Peyer's patch (tissue), 4 donors: ENCODE results near the gene PCSK2. TPM values are rescaled to one million over a fixed set of nuclear protein-coding genes. Genes with fewer than 3 reads are reported as not detected.

ENCODE experiments used
- DNase-seq, 3 donors: peaks; one replicate each; pipeline ENCODE4 v3.0.0-alpha.2; 2017 to 2019
- H3K27ac ChIP-seq, 4 donors: fragments of 200-600 bp; sonication (generic); one replicate each; pipeline ENCODE4 v1.5.1; 2016 to 2019
- H3K27me3 ChIP-seq, 2 donors: fragments of 200-600 bp; sonication (generic); one replicate each; pipeline ENCODE4 v1.5.1; 2019
- H3K36me3 ChIP-seq, 3 donors: fragments of 200-600 bp; sonication (generic); one replicate each; pipeline ENCODE4 v1.5.1; 2016 to 2019
- H3K4me1 ChIP-seq, 4 donors: fragments of 200-600 bp; sonication (generic); one replicate each; pipeline ENCODE4 v1.5.1; 2016 to 2019
- H3K4me3 ChIP-seq, 4 donors: fragments of 200-600 bp; sonication (generic); 1 replicate in 3 of 4; 2 replicates in 1 of 4; pipeline ENCODE4 v1.5.1; 2016 to 2019; ENCODE audit warnings: mild to moderate bottlenecking in 1 of 4
- H3K9me3 ChIP-seq, 4 donors: fragments of 200-600 bp; sonication (generic); one replicate each; pipeline ENCODE4 v1.5.1; 2016 to 2019; ENCODE audit warnings: mild to moderate bottlenecking in 1 of 4
- CTCF ChIP-seq, 6 experiments: fragments of 450-650 bp in 4 of 6; fragments of 200-600 bp in 2 of 6; sonication (generic) in 1 of 6; IDR thresholded peaks; one replicate each; pipeline ENCODE4 v1.5.1; 2017 to 2019; ENCODE audit warnings: antibody characterized with exemption in 6 of 6, mild to moderate bottlenecking in 3 of 6, moderate library complexity in 1 of 6
- POLR2A ChIP-seq, 2 donors: fragments of 450-650 bp; IDR thresholded peaks; one replicate each; pipeline ENCODE4 v1.5.1; 2017; ENCODE audit warnings: antibody characterized with exemption in 2 of 2, mild to moderate bottlenecking in 2 of 2, moderate library complexity in 2 of 2
- total RNA-seq, 4 donors: library from RNA; depleted of rRNA; stranded (reverse); fragments of >200 nt; gene quantifications; one replicate each; pipeline ENCODE4 v1.1.0, GENCODE V29; 2016

PCSK2 gene
- total RNA-seq, 4 donors from 2014 or later: 0.18 to 0.80 (median 0.57) TPM; not detected in 1

DNA sequence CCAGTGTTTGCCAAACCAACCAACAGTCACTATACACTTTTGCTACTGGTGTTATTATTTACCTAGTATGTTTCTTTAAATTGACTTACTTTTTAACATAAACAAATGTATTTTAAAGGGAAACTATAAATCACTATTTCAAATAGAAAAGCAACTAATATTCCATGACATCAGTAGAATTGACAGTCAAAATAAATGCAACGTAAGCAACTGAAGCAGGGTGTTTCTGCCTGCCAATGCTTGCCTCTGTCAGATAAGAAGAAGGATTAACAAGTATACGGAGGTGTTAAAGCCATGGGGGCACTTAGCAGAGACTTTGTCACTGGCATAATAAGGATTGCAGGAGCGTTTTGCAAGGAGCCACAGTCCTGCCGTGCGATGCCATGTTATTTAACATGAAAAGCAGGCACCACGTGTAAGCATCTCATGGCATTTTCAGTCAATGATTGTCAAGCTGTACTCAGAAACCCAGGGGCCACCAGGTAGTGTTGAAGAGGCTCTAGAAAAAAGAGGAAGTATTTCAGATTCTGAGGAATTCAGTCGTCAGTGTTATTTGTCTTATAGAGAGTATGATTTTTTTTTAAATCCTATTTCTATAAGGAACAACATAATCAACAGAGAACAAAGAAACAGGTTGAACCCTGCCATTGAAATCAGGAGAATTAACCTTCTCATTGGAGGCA lies 172.6 kb downstream of the PCSK2 start:
- Histone ChIP-seq H3K27ac (no peak overlapping the region), H3K4me1 (no peaks in the 10 kb centered on the region), H3K27me3 (no peaks in the 10 kb centered on the region), H3K4me3 (no peak overlapping the region), H3K36me3 (no peaks in the 10 kb centered on the region), H3K9me3 (no peaks in the 10 kb centered on the region)
- no peak for TF ChIP-seq POLR2A (IDR thresholded peaks at IDR 0.05)
- DNase-seq: no peak

GRCh38 chr20:17403461-17403860 lies 176.6 kb downstream of the PCSK2 start:
- Histone ChIP-seq H3K27me3 (no peaks in the 10 kb centered on the region), H3K27ac (no peak overlapping the region), H3K4me1 (no peaks in the 10 kb centered on the region), H3K9me3 (no peaks in the 10 kb centered on the region), H3K4me3 (no peak overlapping the region), H3K36me3 (no peaks in the 10 kb centered on the region)
- DNase-seq: no peak
- TF ChIP-seq CTCF (IDR thresholded peaks at IDR 0.05): no peak
- no peak for TF ChIP-seq POLR2A (IDR thresholded peaks at IDR 0.05)

- no peak overlapping the region for H3K4me3 ChIP-seq
- TF ChIP-seq POLR2A (IDR thresholded peaks at IDR 0.05): no peak
- no peaks in the 10 kb centered on the region for H3K9me3 ChIP-seq
- no peak overlapping the region for H3K27ac ChIP-seq
- no peaks in the 10 kb centered on the region for H3K27me3 ChIP-seq
- H3K36me3 ChIP-seq: no peaks in the 10 kb centered on the region
- no peaks in the 10 kb centered on the region for H3K4me1 ChIP-seq
- no peak for DNase-seq
Measured at GRCh38 chr20:17406051-17406590, 179.3 kb downstream of the PCSK2 start.

DNA sequence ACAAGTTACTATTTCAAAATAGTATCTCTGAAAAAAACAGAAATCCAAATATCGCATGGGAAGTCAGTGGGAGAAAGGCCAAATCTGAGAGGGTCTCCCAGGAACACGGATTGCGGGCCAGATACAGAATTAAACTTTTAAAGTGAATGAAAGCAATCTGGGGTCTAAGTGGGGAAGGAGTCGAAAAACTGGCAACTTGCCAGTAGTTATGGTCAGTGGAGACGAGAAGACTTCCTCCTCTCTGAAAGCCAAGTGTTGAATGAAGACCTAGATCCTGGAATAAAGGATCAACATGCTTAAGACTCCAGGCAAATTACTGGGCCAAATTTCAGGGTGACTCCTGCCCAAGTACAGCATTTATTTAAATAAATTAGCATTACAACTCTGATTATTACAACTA lies 180.7 kb downstream of the PCSK2 start:
- TF ChIP-seq POLR2A (IDR thresholded peaks at IDR 0.05) (no peak), CTCF (IDR thresholded peaks at IDR 0.05) (no peak)
- no peaks in the 10 kb centered on the region for H3K9me3 ChIP-seq
- DNase-seq: no peak
- H3K36me3 ChIP-seq: no peaks in the 10 kb centered on the region
- no peaks in the 10 kb centered on the region for H3K27me3 ChIP-seq
- no peak overlapping the region for H3K27ac ChIP-seq
- no peak overlapping the region for H3K4me3 ChIP-seq
- no peaks in the 10 kb centered on the region for H3K4me1 ChIP-seq

DNA sequence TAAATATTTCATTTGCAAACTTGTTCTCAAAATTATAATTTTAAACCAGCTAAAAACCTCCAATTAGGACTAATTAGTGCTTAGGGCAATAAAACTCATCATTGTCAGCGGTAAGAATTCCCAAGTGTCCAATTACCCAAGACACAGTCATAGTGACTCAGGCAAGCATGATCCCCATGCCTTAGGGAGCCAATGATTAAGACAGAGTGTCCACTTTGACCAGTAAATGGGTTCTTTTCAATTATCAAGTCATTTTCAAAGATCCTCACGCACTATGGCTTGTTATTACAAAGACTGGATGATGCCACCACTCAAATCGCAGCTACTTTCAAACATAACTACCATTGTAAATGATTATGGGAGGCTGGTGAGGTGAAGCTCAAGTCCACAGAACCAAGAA lies 190.4 kb downstream of the PCSK2 start:
- Histone ChIP-seq H3K27ac (no peak overlapping the region), H3K4me1 (no peaks in the 10 kb centered on the region), H3K27me3 (peaks cover 0 to 4% of the 10 kb centered on the region in 2 donors), H3K9me3 (no peaks in the 10 kb centered on the region), H3K4me3 (no peak overlapping the region), H3K36me3 (no peaks in the 10 kb centered on the region)
- no peak for DNase-seq
- TF ChIP-seq POLR2A (IDR thresholded peaks at IDR 0.05) (no peak), CTCF (IDR thresholded peaks at IDR 0.05) (no peak)

DNA sequence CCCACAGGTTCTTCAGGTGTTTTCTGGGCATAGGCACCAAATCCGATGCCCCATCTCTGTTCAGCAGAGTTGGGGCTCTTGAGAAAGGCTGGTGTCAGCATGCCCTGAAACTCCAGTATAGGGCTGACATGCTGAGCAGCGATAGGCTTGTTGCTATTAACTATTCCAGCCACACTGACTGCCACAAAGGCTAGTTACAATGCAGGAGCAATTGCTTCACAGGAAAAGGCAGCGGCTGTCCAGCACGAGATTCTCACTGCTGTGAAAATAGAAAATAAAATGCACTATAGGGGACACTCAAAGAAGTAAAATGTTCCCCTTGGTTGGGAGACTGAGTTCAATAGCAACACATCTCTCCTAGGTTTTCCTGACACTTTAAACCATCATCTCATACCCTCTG lies 191.9 kb downstream of the PCSK2 start:
- no peak for DNase-seq
- TF ChIP-seq POLR2A (IDR thresholded peaks at IDR 0.05): no peak
- no peak for TF ChIP-seq CTCF (IDR thresholded peaks at IDR 0.05)
- H3K4me1 ChIP-seq: no peaks in the 10 kb centered on the region
- H3K4me3 ChIP-seq: no peak overlapping the region
- no peaks in the 10 kb centered on the region for H3K36me3 ChIP-seq
- H3K27ac ChIP-seq: no peak overlapping the region
- H3K27me3 ChIP-seq: peaks cover 0 to 4% of the 10 kb centered on the region in 2 donors
- no peaks in the 10 kb centered on the region for H3K9me3 ChIP-seq
